HEK293 (cell line): ENCODE data around the gene TREH.
A peak's percentile ranks its signal among the peaks of the same experiment; 100 is the strongest.

ENCODE experiments used
- BCL11B ChIP-seq: fragments of 450-650 bp; formaldehyde crosslinking; IDR thresholded peaks from 2 replicates; pipeline ENCODE4 v1.5.1; 2016; ENCODE audit warnings: low read depth, missing biosample characterization, missing genetic modification characterization
- EGR2 ChIP-seq: fragments of 450-650 bp; formaldehyde crosslinking; IDR thresholded peaks from 2 replicates; pipeline ENCODE4 v1.5.1; 2016; ENCODE audit warnings: low read depth, missing biosample characterization, missing genetic modification characterization
- GLI4 ChIP-seq: fragments of 450-650 bp; formaldehyde crosslinking; IDR thresholded peaks from 2 replicates; pipeline ENCODE4 v1.5.1; 2016; ENCODE audit warnings: missing biosample characterization, missing genetic modification characterization
- GLIS2 ChIP-seq: fragments of 450-650 bp; formaldehyde crosslinking; IDR thresholded peaks from 2 replicates; pipeline ENCODE4 v1.5.1; 2016; ENCODE audit warnings: missing biosample characterization, missing genetic modification characterization
- HOXD13 ChIP-seq: sonication (generic); formaldehyde crosslinking; IDR thresholded peaks from 2 replicates; pipeline ENCODE4 v1.8.0; 2022; ENCODE audit warnings: missing genetic modification reagents, borderline replicate concordance
- KLF1 ChIP-seq: fragments of 450-650 bp; formaldehyde crosslinking; IDR thresholded peaks from 2 replicates; pipeline ENCODE4 v1.5.1; 2016; ENCODE audit warnings: missing biosample characterization, missing genetic modification characterization
- KLF7 ChIP-seq: fragments of 450-650 bp; formaldehyde crosslinking; IDR thresholded peaks from 2 replicates; pipeline ENCODE4 v1.5.1; 2016; ENCODE audit warnings: missing biosample characterization, missing genetic modification characterization, borderline replicate concordance
- KLF8 ChIP-seq: fragments of 450-650 bp; formaldehyde crosslinking; IDR thresholded peaks from 2 replicates; pipeline ENCODE4 v1.5.1; 2016; ENCODE audit warnings: missing biosample characterization, missing genetic modification characterization
- SALL2 ChIP-seq: fragments of 450-650 bp; formaldehyde crosslinking; IDR thresholded peaks from 2 replicates; pipeline ENCODE4 v1.5.0; 2017; ENCODE audit warnings: missing biosample characterization, mild to moderate bottlenecking, missing genetic modification characterization, borderline replicate concordance
- SP2 ChIP-seq: fragments of 450-650 bp; formaldehyde crosslinking; IDR thresholded peaks from 2 replicates; pipeline ENCODE4 v1.5.1; 2016; ENCODE audit warnings: missing biosample characterization, missing genetic modification characterization
- TCF7L2 ChIP-seq: IDR thresholded peaks from 2 replicates; pipeline ENCODE4 v1.6.1; 2011; ENCODE audit warnings: low read depth, mild to moderate bottlenecking, inconsistent platforms, low read length, moderate library complexity, borderline replicate concordance
- ZBTB1 ChIP-seq: fragments of 450-650 bp; formaldehyde crosslinking; IDR thresholded peaks from 2 replicates; pipeline ENCODE4 v1.5.1; 2016; ENCODE audit warnings: missing biosample characterization, missing genetic modification characterization
- ZBTB26 ChIP-seq: fragments of 450-650 bp; formaldehyde crosslinking; optimal IDR thresholded peaks from 2 replicates; pipeline ENCODE3; 2016; ENCODE audit warnings: missing biosample characterization, mild to moderate bottlenecking, missing genetic modification characterization
- ZBTB48 ChIP-seq: fragments of 450-650 bp; formaldehyde crosslinking; IDR thresholded peaks from 2 replicates; pipeline ENCODE4 v1.5.1; 2016; ENCODE audit warnings: missing biosample characterization, missing genetic modification characterization
- ZBTB6 ChIP-seq: fragments of 450-650 bp; formaldehyde crosslinking; IDR thresholded peaks from 2 replicates; pipeline ENCODE4 v1.5.1; 2017; ENCODE audit warnings: missing biosample characterization, missing genetic modification characterization
- ZBTB7A ChIP-seq: fragments of 450-650 bp; formaldehyde crosslinking; IDR thresholded peaks from 2 replicates; pipeline ENCODE4 v1.5.1; 2016; ENCODE audit warnings: low read depth, missing biosample characterization, missing genetic modification characterization
- ZNF175 ChIP-seq: fragments of 450-650 bp; formaldehyde crosslinking; IDR thresholded peaks from 2 replicates; pipeline ENCODE4 v1.5.1; 2016; ENCODE audit warnings: missing biosample characterization, missing genetic modification characterization
- ZNF280D ChIP-seq: fragments of 450-650 bp; formaldehyde crosslinking; IDR thresholded peaks from 2 replicates; pipeline ENCODE4 v1.5.1; 2016; ENCODE audit warnings: missing biosample characterization, missing genetic modification characterization
- ZNF324 ChIP-seq: fragments of 450-650 bp; formaldehyde crosslinking; IDR thresholded peaks from 2 replicates; pipeline ENCODE4 v1.5.1; 2016; ENCODE audit warnings: missing biosample characterization, missing genetic modification characterization
- ZNF335 ChIP-seq: fragments of 450-650 bp; formaldehyde crosslinking; conservative IDR thresholded peaks from 2 replicates; pipeline ENCODE4 v1.5.1; 2016; ENCODE audit warnings: missing biosample characterization, missing genetic modification characterization
- ZNF398 ChIP-seq: fragments of 450-650 bp; formaldehyde crosslinking; IDR thresholded peaks from 2 replicates; pipeline ENCODE4 v1.5.1; 2017; ENCODE audit warnings: missing biosample characterization, missing genetic modification characterization
- ZNF473 ChIP-seq: fragments of 450-650 bp; formaldehyde crosslinking; IDR thresholded peaks from 2 replicates; pipeline ENCODE4 v1.5.1; 2017; ENCODE audit warnings: missing biosample characterization, missing genetic modification characterization
- ZNF48 ChIP-seq: fragments of 450-650 bp; formaldehyde crosslinking; IDR thresholded peaks from 2 replicates; pipeline ENCODE4 v1.5.1; 2016; ENCODE audit warnings: missing biosample characterization, missing genetic modification characterization
- ZNF624 ChIP-seq: fragments of 450-650 bp; formaldehyde crosslinking; IDR thresholded peaks from 2 replicates; pipeline ENCODE4 v1.5.1; 2017; ENCODE audit warnings: missing biosample characterization, missing genetic modification characterization
- ZNF629 ChIP-seq: fragments of 450-650 bp; formaldehyde crosslinking; IDR thresholded peaks from 2 replicates; pipeline ENCODE4 v1.5.1; 2017; ENCODE audit warnings: missing biosample characterization, missing genetic modification characterization
- ZNF692 ChIP-seq: fragments of 450-650 bp; formaldehyde crosslinking; IDR thresholded peaks from 2 replicates; pipeline ENCODE4 v1.5.1; 2016; ENCODE audit warnings: missing biosample characterization, missing genetic modification characterization
- ZNF76 ChIP-seq: fragments of 450-650 bp; formaldehyde crosslinking; IDR thresholded peaks from 2 replicates; pipeline ENCODE4; 2016; ENCODE audit warnings: low read depth, missing biosample characterization, missing genetic modification characterization, borderline replicate concordance
- ZNF777 ChIP-seq: fragments of 450-650 bp; formaldehyde crosslinking; IDR thresholded peaks from 2 replicates; pipeline ENCODE4 v1.5.1; 2017; ENCODE audit warnings: missing biosample characterization, missing genetic modification characterization, borderline replicate concordance

Gene TREH

GRCh38 chr11:118608360-118609227 lies 70.9 kb downstream of the TREH start (continued):
- TF ChIP-seq ZNF280D (tag by site-specific recombination) (no peak), KLF1 (tag by site-specific recombination) (peak; percentile 55), SP2 (peak; percentile 45), ZNF692 (tag by site-specific recombination) (peak; percentile 51), ZBTB7A (tag by site-specific recombination) (peak; percentile 27; the same call in 1 of the 2 replicates), ZNF48 (tag by site-specific recombination) (no peak), ZBTB1 (tag by site-specific recombination) (peak; percentile 49; the same call in 1 of the 2 replicates), SALL2 (tag by site-specific recombination) (0 out of 2 replicates have a peak, but pooled peaks have one; percentile 24), ZNF624 (tag by site-specific recombination) (no peak), ZNF324 (peak; percentile 61; the same call in 1 of the 2 replicates), EGR2 (peak; percentile 99), GLIS2 (tag by site-specific recombination) (peak; percentile 81), HOXD13 (CRISPR knock-in tag) (peak; percentile 10; the same call in 1 of the 2 replicates), ZNF76 (tag by site-specific recombination) (peak; percentile 32; the same call in 1 of the 2 replicates), ZNF335 (tag by site-specific recombination) (peak; percentile 96; the same call in 1 of the 2 replicates), ZNF175 (tag by site-specific recombination) (no peak), TCF7L2 (no peak), KLF7 (peak; percentile 59; the same call in 1 of the 2 replicates), ZNF398 (tag by site-specific recombination) (0 out of 2 replicates have a peak, but pooled peaks have one; percentile 6), ZNF473 (tag by site-specific recombination) (peak; percentile 52; the same call in 1 of the 2 replicates), ZBTB26 (peak; percentile 34), ZNF629 (tag by site-specific recombination) (peak; percentile 57), BCL11B (tag by site-specific recombination) (no peak), ZBTB6 (peak; percentile 58; the same call in 1 of the 2 replicates), GLI4 (tag by site-specific recombination) (0 out of 2 replicates have a peak, but pooled peaks have one; percentile 21), ZNF777 (peak; percentile 74; the same call in 1 of the 2 replicates), KLF8 (tag by site-specific recombination) (peak; percentile 74; the same call in 1 of the 2 replicates), ZBTB48 (tag by site-specific recombination) (no peak)
